ENCODE results near the gene VTCN1.
"Not testable (repeated sequence)": the region's sequence is repeated elsewhere in the genome, so short reads cannot be mapped to it uniquely, and the experiment has no call there.

Gene VTCN1

DNA sequence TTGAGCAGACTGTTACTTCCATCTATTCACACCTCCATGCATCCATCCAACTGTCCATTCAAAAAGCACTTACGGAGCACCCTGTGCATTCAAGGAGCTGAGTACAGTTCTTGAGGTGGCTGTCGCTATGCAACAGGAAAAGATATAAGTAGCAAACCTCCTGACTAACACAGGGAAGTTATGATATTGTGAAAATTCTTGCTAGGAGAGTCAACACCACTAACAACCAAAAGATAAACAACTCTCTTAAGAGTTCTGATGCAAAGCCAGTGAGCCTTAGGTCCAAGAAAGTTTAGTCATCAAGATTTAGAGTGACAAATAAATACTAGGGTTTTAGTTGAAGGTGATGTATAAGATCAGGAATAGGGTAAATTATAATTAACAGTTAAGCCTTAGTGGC, 44.7 kb downstream of the VTCN1 start:
- DNase-seq (ENCODE audit: low read depth) = peak; percentile 73

DNA sequence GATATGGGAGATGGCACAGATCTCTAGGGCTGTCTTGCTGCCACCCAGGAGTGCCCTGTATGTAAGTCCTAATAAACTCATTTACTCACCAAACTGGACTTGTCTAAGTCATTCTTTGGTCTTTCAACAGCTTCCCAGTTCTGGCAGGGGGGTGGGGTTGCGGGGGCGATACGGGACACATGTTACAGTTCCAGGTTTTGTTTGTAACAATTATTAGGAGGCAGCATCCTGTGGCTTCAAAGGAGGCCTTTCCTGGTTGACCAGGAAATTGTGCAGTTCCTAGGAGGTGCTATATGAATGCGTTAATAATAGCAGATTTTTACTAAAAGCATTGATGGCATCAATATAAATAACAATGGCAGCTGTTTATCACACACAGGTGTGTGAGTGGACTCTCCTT, 46.5 kb downstream of the VTCN1 start:
- no peak for DNase-seq (ENCODE audit: low read depth)

DNA sequence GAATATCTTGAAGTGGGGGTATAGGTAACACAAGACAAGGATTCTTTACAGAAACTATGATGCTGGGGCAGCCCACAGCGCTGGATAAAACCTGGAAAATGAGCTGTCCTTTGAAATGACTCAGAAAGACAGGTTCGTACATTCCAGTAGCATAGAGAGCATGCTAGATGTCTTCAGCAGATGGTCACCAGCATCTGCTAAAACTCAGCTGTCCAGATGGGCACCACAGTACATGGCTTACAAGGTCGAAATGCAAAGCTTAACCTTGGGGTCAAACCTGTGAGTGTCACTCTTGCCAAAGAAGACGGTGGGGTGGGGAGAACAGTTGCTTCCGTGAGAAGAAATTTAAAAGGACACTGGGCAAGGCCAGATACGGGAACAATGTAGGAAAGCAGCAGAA, 47.9 kb downstream of the VTCN1 start:
- no peak for DNase-seq (ENCODE audit: low read depth)

DNA sequence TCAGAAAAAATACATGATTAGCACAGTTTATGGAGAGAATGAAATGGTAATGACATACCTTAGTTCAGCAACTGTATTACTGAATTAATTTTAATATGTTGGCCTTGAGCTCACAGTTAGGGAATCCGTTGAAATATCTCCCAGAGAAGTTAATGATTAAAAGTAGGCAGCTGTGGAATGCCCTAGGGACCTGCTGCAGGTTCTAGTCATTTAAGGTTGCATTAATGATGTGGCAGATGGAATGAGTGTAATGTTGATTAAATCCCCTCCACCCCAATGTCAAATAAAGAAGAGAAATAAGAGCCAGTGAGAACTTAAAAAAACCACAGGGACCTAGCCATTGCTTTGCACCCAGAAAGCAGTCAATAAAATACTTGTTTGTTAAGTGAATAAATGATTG, 48.8 kb downstream of the VTCN1 start:
- no peak for DNase-seq (ENCODE audit: low read depth)

DNA sequence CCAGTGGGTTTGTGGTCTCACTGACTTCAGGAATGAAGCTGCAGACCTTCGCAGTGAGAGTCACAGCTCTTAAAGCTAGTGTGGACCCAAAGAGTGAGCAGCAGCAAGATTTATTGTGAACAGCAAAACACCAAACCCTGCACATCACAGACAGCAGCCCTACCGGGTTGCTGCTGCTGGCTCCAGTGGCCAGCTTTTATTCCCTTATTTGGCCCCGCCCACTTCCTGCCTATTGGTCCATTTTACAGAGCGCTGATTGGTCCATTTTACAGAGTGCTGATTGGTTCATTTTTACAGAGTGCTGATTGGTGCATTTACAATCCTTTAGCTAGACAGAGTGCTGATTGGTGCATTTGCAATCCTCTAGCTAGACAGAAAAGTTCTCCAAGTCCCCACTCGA, 59.4 kb downstream of the VTCN1 start:
- not testable (repeated sequence) for DNase-seq (ENCODE audit: low read depth)

DNA sequence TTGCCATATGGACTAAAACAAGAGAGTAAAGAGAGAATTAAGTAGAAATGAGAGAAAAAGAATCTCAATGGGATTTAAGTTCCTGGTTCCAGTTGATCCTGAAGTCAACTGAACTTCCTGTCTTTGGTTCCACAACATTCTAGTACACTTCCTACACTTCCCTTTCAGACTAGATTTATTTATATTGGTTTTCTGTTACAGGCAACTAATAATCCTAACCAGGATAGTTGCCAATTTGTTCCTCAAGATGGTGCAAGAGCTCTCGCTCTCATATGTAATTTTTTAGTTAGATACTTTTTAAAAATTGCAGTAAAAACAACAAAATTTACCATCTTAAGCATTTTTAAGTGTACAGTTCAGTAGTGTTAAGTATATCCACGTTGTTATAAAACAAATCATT, 60.4 kb downstream of the VTCN1 start:
- no peak for DNase-seq (ENCODE audit: low read depth)

DNA sequence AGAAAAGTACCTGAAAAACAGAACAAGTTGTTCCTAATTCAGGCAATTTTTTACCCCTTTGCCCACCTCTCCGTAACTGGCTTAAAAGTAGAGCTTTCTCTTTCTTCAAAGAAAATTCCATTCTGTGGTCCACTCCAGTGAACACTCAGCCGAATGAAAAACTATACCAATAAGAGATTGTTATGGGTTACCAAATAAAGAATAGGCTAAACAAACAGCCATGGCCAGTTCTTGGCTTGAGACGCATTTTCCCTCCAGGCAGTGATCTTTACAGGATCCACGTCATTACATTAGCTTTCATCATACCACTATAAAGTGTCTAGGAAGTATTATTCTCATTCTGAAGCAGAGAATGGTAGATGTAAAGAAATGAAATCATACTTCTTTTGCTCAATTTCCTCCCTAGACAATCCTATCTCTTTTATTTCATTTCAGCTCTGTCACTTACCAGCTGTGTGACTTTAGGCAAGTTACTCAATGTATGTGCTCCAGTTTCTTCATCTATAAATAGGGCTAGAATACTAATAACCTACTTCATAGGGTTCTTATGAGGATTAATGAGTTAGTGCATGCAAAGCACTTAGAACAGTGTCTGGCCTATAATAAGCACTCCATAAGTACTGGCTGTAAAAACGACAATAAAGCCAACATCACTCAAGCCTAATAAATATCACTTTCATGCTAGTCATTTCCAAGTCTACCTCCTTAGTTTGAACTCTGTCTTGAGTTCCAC, 62.7 kb downstream of the VTCN1 start:
- DNase-seq (ENCODE audit: low read depth) = no peak

DNA sequence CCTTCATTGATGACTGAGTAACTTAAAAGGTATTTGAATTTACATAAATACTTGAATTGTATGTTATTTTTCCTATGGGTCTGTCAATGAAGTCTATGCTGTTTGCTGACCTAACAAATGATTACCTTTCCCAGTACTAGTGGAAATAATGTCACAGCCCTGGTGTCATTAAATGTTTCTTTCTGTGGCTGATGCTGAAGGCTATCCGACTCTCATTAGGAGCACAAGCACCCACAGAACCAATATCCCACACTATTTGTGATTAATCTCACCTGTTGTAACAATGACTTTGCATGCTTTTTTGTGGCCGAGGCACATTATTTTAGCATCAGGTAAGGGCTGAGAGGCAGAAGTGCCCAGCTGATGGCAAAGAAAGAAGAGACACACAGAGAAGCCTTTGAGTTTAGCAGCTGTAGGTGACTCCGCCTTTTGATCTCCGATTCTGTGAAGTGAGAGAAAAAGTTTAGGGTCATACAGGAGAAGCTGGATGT, 63.3 kb downstream of the VTCN1 start:
- DNase-seq (ENCODE audit: low read depth) = no peak

DNA sequence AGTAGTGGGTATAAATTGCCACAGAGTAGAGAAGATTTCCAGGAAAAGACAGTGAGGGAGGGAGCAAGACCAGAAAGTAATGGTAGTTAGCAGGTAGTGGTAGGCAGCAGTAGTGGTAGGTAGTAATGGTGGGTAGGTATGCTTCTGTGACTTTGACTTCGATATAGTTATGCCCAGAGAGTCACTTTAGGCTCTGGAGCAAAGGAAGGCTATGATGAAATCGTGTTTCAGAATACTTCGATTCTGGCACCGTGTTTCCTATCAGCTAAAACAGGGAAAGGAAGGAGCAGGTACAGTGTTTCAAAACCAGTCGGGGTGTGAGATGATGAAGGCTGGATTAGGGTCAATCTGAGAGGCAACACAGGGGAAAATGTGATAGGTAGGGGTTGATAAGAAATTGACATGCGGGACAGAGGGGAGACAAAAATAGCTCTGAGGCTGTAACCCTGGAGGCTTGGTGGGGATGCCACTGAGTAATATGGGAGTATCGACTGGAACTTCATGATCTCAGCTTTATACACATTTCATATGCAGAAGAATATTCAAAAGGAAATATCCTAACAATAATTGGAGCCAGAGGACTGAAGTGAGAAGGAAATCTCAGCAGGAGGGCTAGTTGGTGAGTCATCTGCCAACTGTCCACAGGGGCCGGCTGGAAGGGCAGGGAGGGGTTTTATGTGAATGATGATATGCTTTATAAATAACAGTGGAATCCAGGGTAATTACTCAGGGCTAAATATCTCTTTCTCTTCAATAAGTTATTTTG, 64.0 kb downstream of the VTCN1 start:
- DNase-seq (ENCODE audit: low read depth) = peak; percentile 82

DNA sequence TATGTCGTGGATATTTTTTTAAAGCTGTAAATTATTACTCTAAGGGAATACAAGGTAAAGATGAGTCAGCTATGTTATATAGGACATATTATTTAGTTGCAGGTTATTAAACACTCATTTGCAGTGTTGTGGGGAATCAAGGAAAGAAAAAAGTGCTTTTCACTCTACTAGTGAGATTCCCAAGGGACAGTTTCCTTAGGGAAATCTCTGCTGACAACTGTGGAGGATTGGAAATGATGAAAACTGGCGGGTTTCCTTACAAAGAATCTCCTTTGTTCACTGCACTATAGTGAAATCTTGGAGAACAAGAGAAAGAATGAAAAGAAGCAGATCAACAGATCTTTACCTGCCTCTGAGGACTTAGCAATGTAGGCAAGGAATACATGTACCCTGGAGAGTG, 64.7 kb downstream of the VTCN1 start:
- DNase-seq (ENCODE audit: low read depth) = no peak

DNA sequence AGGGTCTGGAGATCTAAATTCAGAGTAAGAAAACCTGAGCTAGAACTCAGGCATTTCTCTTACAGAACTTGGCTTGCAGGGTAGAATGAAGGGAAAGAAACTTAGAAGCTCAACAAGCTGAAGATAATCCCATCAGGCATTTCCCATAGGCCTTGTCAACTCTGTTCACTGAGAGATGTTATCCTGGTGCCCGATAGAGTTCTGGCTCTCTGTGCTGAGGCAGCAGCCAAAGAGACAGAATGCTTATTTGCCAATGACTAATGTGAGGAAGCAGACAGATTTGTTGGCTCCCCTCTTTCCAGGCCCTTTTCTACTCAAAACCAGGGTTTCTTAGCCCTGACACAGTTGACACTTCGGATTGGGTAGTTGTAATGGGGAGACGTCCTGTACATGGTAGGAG, 66.9 kb downstream of the VTCN1 start:
- no peak for DNase-seq (ENCODE audit: low read depth)

DNA sequence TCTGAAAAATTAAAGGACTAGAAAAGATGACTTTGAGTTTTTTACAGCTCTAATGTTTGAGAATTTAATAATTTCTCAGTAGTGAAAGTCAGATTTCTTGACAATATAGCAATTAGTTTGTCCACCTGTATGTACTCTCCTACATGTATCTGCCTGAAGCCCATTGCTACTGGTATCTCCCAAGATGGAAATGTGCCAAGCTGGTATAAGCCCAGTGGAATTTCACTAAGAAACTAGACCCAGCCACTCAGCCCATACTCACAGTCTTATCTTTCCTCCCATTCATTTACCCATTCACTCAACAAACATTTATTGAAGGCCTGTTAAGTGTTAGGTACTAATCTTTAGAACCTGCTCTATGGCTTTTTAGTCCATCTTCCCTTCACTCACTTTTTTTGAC, 67.6 kb downstream of the VTCN1 start:
- DNase-seq (ENCODE audit: low read depth) = no peak

DNA sequence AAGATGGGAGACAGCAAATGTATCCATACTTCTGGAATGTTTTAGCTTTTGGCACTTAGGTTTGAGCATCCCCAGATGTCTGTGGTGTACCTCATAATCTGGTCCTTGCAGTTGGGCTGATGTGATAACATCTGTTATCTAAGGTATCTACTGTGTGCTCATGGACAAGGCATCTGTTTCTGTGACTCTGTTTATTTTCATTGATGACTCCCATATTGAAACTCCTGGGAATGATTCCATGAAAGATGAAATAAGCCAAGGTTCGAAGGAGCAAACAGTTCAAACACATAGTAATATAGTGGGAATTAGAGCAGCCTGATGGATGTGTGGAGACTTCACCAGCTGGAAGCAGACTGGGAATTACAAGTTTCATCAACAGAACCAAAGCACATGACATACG, 68.5 kb downstream of the VTCN1 start:
- DNase-seq (ENCODE audit: low read depth) = no peak

DNA sequence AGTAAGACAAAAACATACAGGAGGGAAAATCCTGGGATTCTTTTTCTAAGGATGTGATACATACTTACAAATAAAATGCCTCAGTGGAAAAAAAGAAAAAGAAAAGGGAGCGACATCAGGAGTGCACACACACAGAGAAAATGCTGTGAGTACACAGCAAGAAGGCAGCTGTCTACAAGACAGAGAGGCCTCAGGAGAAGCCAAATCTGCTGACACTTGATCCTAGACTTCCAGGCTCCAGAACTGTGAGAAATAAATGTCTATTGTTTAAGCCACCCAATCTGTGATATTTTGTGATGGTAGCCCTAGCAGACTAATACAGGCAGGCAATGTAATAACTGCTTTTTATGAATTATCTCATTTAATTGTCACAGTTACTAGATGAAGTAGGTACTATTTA, 72.2 kb downstream of the VTCN1 start:
- DNase-seq (ENCODE audit: low read depth) = no peak

DNA sequence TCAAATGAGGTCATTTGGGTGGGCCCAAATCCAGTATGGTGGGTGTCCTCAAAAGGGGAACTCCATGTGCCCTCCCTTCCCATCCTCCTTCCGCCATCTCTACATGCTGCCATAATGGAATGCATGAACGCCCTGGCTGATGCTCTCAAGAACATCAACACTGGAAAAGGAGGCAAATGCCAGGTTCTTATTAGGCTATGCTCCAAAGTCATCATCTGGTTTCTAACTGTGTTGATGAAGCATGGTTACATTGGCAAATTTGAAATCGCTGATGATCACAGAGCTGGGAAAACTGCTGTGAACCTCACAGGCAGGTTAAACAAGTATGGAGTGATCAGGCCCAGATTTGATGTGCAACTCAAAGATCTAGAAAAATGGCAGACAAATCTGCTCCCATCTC, 72.6 kb downstream of the VTCN1 start:
- no peak for DNase-seq (ENCODE audit: low read depth)

DNA sequence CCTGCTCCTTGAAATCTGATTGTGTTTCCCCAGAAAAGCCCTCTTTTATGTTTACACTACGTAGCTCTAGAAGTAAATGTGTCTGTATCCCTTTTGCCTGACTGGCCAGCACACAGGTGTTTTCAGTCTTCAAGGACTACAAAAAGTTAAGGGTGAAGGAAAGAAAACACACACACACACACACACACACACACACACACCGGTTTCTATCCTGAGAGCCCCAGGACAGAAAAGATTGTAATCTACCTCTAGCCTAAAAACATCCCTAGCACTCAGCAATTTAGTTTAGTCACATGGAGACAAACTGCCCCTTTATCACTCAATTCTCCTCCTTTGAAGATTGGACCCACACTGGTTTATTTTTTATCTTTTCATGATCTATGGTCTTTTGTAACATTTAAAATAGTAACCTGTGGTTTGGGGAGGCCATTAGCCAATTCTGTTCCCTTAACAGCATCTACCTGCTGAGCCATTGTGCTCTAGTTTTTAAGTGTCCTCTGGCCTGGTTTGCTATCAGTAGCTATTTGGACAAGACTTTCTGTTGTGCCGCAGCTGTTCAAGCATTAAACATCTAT, 73.4 kb downstream of the VTCN1 start:
- DNase-seq (ENCODE audit: low read depth) = no peak

DNA sequence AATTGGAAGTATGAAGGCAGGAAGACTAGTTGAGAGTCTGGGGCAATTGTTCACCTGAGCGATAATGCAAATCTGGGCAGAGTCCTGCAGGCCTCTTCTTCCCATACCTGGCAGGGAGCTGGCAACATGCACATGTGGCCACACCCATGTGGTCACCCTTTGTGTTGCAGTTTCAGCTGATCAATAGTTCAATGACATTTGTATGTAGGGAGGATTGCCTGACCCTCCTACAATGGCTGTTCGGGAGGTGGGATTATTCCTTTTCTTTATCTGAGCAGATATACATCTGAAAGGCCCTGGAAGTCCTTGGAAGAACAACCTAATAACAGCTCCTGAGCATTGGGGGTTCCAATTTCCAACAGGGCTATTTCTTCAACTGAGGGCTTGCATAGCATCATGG, 74.0 kb downstream of the VTCN1 start:
- no peak for DNase-seq (ENCODE audit: low read depth)

DNA sequence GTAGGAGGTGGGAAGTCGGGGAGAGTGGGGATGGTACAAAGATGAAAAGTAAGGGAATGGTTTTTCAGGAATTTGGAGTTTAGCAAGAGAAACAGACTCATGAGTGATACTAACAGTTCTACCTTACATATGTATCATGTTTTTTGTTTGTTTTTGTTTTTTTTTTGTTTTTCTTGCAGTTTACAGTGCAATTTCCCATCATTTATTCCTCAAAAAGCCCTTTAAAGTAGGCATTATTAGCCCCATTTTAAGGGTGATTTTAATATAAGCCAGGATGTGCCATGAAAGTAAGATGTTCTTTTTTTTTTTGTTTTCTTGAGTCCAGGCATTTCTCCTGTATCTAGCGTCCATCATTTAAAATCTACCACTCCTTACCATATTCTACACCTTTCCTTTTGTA, 75.4 kb downstream of the VTCN1 start:
- no peak for DNase-seq (ENCODE audit: low read depth)

DNA sequence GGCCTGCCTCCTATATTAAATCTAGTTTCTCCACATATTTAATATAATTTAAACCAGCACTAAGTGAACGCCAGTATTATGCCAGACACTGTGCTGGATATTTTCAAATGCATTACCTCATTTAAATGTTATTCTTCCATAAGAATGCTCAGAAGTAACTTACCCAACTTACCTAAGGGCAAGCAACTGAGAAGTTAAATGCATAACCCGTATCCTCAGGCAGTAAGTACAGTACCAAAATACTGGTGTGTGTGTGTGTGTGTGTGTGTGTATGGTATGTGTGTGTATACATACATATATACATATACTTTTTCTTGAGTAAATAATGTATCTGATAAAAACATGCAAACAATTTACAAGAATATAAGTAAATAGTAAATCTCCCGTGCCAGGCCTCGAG, 80.2 kb downstream of the VTCN1 start:
- no peak for DNase-seq (ENCODE audit: low read depth)

DNA sequence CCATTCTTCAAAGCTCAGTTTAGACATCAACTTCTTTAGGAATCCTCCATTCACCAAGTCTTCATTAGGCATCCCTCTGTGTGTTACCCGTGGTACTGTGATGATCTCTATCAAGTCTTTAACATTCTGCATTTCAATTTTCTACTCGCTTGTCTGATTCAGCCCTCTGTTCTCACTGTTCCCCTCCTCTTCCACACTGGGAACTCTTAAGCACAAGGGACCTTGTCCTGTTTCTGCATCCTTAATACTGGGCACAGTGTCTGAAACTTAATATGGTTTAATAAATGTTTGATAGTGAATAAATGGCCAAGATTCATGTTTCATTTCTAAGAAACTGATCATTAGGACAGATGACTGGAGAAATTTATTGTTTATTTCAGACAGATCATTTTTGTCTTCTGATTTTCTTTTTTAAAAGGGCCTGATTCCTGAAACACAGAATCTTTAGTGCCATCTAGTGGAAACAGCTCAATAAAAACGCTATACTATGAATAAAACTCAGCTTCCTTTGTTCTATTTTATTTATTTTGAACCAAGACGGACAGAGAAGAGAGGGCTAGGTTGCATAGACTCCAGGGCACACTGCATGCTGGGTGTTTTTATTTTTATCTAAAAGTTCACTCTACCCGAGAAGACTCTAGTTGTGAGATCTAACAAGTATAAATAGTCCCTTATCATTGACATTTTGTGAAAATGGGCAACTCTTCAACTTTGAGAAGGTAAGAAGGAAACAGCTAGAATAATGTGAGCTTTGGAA, 82.2 kb downstream of the VTCN1 start:
- no peak for DNase-seq (ENCODE audit: low read depth)

DNA sequence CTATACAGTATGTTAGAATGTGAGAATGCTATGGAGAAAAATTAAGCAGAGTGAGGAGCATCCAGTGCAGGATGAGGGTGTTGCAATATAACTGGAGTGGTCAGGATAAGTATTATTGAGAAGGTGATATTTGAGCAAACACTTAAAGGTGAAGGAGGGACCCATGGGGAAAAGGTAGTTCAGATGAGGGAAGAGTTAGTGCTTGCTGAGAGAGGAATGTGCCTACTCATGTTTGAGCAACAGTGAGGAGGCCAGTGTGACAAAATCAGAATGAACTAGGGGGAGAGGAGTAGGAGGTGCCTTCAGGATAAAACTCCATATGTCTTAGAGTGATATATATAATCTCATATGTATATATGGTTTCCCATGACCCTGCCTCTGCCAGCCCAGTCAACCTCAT, 82.9 kb downstream of the VTCN1 start:
- DNase-seq (ENCODE audit: low read depth) = no peak

DNA sequence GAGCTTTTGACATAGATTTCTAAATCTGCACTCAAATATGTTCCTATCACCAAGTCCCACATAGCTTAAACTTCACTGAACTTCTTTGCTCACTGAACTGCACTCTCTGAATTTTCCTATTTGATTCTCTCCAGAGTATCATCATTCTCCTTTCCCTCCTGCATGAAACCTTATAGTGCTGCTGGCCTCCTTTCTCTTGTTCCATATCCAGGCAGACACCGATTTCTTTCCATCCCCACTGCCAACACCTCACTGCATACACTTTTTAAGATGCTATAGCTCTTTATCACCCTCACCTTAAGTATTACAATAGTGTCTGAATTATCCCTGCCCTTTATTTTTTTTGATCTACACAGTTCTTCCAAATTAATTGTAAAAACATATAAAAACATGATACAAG, 86.1 kb downstream of the VTCN1 start:
- DNase-seq (ENCODE audit: low read depth) = no peak

DNA sequence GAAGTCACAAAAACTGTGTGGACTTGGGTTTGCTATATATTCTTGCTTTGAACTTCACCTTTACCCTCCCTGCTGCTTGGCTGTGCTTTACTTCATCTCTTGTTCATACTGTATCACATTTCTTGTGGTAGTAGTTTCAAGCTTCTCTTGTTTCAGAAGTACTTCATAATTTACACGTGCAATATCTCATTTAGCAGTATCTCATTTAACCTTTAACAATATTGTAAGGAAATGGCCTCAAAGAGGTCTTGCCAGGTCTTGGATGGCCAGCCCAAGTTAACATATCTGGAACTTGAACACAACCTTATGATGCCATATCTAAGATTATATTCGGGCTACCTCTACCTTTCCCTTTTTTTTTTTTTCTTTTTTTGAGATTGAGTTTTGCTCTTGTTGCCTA, 87.5 kb downstream of the VTCN1 start:
- no peak for DNase-seq (ENCODE audit: low read depth)

Data from non-pigmented ciliary epithelial cell (primary cell).